Hippocampal formation (tissue), 2 donors: Measurements from ENCODE around the gene PRSS33.

Experiments
- DNase-seq, 2 donors: peaks; one replicate each; lab custom pipeline; 2025; lab: John Stamatoyannopoulos, UW

The PRSS33 gene, protein sequence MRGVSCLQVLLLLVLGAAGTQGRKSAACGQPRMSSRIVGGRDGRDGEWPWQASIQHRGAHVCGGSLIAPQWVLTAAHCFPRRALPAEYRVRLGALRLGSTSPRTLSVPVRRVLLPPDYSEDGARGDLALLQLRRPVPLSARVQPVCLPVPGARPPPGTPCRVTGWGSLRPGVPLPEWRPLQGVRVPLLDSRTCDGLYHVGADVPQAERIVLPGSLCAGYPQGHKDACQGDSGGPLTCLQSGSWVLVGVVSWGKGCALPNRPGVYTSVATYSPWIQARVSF

GRCh38 chr16:2787406-2787805 is at the start of gene PRSS33:
PRSS33 (minus strand) TSS chr16:2787560; CDS start chr16:2786547, 1,013 bp downstream.
- no peak for DNase-seq

GRCh38 chr16:2836646-2837508 is 49.5 kb upstream of the PRSS33 start:
- no peak for DNase-seq

GRCh38 chr16:2835638-2836493 is 48.5 kb upstream of the PRSS33 start:
- no peak for DNase-seq

DNA sequence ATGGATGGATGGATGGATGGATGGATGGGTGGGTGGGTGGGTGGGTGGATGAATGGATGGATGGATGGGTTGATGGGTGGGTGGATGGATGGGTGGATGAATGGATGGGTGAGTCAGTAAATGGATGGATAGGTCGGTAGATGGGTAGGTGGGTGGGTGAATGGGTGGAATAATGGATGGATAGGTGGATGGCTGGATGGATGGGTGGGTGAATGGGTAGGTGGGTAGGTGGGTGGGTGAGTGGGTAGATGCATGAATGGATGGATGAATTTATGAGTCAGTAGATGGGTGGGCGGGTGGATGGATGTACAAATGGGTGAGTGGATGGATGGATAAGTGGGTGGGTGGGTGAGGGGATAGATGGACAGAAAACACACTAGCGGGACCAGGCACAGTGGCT is 47.6 kb upstream of the PRSS33 start:
- DNase-seq, result no peak

DNA sequence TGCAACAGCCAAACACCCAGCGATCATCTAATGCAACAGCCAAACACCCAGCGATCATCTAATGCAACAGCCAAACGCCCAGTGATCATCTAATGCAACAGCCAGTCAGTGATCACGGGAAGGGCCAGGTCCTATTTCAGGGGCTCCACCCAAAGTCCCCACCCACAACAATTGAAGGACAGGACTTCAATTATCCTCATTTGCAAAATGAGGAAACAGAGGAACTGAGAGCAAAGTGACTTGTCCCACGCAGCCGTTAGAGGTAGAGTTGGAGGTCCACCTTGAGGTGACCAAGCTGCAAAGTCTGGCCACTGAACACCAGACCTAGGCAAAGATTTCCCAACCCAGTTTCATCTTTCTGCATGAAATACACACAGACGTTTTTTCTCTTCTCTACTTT is 46.4 kb upstream of the PRSS33 start:
- no peak for DNase-seq

DNA sequence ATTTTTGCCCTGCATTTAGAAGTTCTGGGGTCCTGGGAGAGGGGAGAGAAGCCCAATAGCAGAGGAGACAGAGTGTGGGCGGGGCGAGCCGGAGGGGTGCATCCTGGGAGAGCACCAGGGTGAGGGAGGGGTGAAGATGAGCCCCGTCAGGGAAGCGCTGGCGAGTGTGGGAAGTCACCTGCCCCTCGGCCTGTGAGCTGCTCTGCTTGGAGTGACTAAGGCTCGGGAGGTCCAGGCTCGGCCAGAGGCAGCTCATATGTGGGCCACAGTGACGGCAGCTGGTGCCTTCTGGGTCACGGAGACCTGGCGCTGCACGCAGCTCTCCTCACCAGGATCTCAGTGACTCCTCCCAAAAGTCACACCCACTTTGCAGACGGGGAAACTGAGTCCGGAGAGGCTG is 43.8 kb upstream of the PRSS33 start:
- no peak for DNase-seq

- no peak for DNase-seq
Measured at GRCh38 chr16:2830355-2830695, 43.0 kb upstream of the PRSS33 start.

GRCh38 chr16:2829501-2830354 is 42.4 kb upstream of the PRSS33 start, which contains the start of gene ZG16B:
ZG16B (plus strand) TSS chr16:2830303; CDS start chr16:2830442, 139 bp downstream.
- no peak for DNase-seq

DNA sequence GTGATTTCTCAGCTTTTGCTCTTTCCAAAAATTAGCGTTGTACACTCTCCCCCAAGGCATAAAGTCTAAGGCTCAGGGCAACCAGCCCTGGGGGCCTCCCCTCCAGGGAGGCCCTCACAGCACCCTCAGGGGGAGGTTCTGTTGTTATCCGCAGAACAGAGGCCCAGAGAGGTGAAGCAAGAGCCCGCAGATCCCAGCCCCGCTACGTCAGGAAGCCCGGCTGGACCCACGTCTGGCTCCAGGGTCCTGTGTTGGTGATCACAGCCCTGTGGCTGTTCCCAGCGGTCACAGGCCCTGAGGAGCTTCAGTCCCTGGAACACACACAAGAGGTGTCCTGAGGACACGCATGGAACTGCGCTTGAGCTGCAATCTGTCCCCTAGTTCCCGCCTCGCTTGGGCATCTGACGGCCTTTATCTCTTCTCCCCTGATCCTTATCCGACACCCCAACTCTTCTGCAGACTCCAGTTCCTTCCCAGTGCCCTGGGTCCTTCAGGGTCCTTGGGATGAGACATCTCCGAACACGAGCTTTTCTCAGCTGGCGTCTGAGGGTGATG is 41.6 kb upstream of the PRSS33 start:
- no peak for DNase-seq

DNA sequence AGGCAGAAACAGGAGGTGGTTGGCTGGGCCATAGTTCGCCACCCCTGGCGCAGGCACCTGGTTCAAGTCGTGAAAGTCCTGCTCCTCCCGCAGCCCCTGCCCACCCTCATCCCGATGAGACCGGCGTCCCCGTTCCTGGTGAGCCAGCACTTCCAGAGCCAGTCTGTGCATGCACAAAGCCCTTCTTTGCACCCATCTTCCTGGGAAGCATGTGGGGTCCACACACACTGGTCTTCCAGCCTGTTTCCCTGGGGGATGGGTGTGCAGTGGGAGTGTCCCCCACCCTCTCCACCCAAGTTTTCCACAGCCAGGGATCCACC is 41.1 kb upstream of the PRSS33 start:
- DNase-seq, result no peak

DNA sequence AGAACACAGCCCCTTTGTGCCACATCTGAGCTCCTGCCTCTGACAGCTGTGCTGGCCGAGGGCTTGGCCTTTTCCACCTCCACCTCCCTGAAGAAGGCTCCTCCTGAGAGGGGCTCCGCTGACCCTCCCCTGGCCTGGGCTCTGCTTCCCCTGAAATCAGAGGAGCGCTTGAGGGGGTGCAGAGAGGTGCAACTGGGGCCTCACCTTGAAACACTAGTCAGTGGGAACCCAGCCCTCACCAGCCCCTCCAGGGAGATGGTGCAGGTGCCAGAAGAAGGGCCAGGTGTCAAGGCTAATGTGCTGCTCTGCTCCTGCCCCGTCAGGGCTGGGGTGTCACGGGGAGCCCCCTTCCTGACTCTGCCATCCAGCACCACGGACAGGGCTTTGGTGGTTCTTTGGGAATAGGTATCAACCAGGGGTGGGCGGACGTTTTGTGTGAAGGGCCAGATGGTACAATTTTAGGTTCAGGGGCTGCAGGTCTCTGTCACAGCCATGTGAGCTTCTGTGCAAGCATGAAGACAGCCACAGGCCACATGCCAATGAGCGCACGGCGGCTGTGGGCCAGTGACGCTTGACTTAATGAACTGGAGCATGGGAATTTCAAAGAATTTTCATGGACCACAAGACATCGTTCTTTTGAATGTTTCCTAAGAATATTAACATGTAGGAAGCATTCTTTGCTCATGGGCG is 40.6 kb upstream of the PRSS33 start:
- no peak for DNase-seq

- no peak for DNase-seq
Measured at GRCh38 chr16:2827374-2827791, 40.0 kb upstream of the PRSS33 start.

DNA sequence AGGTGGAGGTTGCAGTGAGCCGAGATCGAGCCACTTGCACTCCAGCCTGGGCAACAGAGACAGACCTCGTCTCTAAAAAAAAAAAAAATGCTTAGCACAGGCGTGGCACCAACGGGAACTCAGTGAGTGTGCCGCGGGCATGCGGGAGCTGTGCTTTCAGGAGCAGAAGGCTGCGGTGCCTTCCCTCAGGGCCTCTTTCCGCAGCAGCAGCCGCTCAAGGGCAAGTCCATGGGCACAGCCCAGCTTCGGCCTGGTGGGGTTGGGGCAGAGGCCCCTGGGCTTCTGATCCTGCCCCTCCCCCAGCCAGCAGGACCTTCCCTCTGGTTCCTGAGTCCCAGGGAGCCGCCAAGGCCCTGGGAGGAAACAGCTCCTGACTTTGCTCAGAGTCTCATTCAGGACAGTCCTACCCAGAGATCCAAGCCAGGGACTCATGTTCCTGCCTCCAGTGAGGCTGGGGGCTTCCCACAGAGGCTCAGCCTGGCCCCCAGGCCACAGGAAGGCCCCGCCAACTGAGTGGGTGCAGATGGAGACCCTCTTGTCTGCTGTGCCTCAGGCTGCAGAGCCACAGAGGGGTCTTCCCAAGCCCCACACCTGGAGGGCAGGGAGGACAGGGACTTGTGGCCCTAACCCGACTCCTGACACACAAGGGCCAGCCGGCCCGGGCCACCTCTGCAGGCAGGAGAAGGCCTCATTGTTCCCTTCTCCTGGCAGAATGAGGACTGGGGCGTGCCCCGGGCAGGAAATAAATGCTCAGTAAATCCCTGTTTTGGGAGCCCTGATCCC is 39.4 kb upstream of the PRSS33 start:
- no peak for DNase-seq

- DNase-seq, result no peak
Measured at GRCh38 chr16:2825906-2826305, 38.5 kb upstream of the PRSS33 start.

GRCh38 chr16:2825049-2825742 is 37.8 kb upstream of the PRSS33 start:
- no peak for DNase-seq

GRCh38 chr16:2824626-2825025 is 37.3 kb upstream of the PRSS33 start:
- no peak for DNase-seq

DNA sequence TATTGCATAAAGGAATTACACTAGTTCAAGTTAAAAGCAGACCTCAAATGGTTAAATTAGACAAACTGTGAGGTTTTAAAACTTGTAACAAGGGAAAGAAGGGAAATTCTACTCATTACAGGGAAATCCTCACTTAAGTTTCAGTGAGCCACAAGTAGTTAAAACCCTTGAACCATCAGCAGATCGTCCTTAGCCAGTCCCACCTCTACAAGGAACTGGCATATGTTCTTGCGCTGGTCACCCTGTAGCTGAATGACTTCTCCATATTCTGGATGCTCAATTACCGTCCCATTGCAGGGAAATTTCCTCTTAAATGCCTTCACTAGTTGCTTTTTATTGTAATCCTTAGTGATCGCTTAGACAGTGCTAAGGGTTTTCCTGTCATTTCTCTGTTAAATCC is 35.1 kb upstream of the PRSS33 start:
- no peak for DNase-seq

- DNase-seq, result no peak
Measured at GRCh38 chr16:2822158-2822495, 34.8 kb upstream of the PRSS33 start.

DNA sequence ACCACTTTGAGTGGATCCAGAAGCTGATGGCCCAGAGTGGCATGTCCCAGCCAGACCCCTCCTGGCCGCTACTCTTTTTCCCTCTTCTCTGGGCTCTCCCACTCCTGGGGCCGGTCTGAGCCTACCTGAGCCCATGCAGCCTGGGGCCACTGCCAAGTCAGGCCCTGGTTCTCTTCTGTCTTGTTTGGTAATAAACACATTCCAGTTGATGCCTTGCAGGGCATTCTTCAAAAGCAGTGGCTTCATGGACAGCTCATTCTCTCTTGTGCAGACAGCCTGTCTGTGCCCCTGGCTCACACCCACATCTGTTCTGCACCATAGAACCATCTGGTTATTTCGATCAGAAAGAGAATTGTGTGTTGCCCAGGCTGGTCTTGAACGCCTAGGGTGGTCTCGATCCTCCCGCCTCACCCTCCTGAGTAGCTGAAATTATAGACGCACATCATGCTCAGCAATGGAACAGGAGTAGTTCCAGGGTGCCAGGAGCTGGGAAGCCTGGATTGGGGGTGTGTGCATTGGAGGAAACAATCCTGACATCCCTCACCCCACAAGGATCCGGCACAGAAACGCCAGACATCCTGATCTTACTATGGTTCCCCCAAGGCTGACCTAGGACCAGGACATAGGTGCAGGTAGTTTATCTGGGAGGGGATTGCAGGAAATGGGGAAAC is 34.3 kb upstream of the PRSS33 start:
- no peak for DNase-seq
